GM19372 (cell line): ENCODE results near the gene MFSD6L.
"Not testable (repeated sequence)": the region's sequence is repeated elsewhere in the genome, so short reads cannot be mapped to it uniquely, and the experiment has no call there.

Source experiments
- ATAC-seq: cut with Tn5 transposase; IDR thresholded peaks from one replicate; pipeline ENCODE4 v1.9.1; 2021; ENCODE audit warnings: mild to moderate bottlenecking, low read depth, moderate library complexity; ENCODE audit not compliant: unreplicated experiment

Gene MFSD6L

DNA sequence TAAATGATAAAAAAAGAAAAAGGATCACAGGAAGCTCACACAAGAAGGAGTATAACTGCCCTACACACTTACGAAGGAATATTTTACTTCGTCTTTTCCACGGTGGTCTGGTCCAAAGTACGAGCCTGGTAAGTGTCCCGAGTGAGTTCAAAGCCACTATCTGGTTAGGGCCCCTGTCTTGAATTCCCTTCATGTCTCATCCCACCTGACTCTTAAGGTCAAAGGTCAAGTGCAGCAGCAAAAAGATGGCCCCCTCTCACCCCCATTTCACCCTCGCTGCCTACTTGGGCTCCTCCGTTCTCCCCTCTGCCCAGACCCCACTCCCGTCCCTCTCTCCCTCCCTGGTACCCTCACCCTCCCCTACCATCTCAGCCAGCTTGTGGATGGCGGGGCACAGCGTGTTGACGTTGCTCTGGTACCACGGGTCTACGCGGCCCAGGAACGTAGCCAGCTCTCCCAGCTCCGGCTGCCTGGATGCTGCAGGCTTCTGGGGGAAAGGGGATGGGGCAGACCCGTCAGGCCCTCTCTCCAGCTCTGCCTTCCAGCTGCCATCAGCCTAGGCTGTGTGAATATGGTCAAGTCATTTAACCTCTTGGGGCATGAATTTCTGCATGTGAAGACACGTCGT is 27.8 kb upstream of the MFSD6L start:
- ATAC-seq: no peak

DNA sequence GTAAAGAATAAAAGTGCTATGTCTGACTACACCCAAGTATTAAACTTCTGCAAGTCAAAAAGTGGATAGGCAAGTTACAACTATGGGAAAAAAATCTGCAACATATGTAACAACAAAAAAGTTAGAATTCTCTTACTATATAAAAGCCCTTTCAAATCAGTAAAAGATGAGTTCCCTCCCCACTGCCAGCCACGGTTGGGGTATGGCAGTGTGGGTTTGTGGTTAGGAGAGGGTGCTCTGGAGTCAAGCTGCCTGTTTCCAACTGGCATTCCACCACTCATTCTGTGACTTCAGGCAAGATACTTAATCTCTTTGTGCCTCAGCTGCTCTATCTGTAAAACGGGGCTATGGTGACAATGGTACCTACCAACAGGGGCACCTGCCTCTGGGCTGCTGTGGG is 26.6 kb upstream of the MFSD6L start:
- no peak for ATAC-seq

DNA sequence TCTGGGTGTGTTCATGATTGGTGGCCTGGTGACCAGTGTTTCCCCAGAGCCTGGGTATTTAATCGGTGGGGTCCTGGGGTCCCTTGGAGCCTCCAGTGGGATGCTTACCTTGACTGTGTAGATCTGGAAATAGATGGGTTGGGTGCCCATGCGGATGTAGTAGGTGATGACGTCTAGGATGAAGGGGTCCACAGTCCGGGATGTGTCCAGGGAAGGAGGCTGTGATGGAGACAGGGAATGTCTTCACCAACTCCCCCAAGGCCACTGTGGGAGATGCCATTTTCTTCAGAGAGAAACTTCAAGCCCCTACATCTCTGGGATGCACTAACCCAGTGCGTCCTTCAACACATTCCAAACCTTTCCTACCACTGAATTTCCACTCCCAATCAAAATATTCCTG is 24.1 kb upstream of the MFSD6L start:
- ATAC-seq: no peak

DNA sequence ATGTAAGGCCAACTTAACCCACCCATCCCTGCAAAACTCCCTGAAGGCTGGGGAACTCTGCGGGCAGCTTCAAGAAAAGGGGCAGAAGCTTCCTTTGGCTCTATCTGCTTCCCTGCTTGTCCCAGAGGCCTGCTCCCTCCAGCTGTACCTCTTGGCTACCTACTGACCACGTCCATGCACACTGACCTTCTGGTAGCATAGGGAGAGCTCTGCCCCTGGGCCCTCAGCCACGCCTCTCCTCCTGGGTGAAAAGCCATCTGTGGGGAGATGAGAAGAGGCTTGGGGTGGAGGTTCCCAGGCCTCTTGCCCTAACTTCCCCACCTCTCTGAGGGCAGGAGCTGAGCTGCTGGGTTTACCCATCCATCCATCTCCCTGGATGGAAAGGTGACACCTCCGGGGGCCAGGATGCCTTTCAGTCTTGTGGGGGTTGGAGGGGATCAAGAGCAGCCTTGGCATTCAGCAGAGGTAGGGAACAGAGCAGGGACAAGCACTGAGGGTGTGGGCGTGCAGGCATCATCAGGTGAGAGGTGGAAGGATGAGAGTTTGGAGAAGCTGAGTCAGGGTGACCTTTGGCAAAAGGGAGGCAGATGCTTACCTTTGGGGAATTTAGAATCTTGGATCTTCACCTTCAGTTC is 23.4 kb upstream of the MFSD6L start:
- ATAC-seq: no peak

DNA sequence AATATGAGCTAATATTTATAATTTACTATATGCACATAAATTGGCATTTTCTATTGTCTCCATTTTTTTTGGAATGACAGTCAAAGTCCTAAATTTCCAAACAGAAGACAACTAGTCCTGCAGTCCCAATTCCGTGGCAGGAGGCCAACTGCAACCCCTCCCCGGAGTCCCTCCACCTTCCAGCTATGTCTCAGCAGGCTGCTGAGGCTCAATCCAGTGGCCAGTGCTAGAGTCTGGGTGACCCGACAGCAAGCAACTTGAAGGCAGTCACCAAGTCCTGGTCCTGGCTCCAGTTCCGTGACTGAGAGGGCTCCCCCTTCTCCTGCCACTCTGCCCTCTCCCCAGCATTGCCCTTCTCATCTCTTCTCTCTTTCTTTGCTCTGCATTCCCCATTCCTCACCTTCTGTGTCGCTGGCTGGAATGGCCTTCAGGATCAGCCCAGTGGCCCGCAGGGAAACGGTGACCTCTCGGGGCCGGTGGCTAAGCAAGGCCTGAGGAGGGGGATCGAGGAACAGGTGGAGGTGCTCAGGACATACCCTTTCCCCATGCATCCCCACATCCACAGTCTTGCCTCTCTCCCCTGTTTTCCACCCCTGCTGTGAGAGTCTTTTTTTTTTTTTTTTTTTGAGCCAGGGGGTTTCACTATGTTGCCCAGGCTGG is 22.4 kb upstream of the MFSD6L start:
- ATAC-seq: no peak

DNA sequence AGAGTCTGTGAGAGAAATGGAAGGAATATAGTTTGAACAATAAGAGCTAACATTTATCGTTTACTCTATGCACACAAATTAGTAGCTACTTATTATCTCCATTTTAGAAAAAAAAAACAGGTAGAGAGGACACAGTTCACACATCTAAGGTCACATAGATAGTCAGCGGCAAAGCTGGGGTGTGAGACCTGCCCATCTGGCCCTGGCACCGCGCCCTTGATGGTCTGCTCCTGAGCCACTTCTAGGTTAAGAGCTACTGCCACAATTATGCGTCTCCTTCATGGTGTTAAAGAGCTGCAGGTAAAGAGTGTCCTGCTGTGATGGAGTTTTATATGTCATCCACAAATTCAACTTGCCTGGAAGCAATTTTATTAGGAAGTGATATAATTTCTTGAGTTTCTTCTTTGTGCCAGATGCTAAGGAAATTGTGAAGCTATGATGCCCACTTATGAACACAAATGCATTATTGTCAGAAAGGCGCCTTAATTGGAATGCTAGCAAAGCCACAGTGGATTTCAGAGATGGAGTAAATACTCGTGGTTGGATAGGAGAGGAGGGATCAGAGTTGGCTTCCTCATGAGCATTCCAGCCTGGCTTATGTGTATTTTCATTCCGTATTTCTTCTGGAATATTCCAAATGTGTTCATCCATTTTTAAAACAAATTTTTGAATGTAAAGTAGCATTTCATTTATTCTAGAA is 21.3 kb upstream of the MFSD6L start:
- no peak for ATAC-seq

DNA sequence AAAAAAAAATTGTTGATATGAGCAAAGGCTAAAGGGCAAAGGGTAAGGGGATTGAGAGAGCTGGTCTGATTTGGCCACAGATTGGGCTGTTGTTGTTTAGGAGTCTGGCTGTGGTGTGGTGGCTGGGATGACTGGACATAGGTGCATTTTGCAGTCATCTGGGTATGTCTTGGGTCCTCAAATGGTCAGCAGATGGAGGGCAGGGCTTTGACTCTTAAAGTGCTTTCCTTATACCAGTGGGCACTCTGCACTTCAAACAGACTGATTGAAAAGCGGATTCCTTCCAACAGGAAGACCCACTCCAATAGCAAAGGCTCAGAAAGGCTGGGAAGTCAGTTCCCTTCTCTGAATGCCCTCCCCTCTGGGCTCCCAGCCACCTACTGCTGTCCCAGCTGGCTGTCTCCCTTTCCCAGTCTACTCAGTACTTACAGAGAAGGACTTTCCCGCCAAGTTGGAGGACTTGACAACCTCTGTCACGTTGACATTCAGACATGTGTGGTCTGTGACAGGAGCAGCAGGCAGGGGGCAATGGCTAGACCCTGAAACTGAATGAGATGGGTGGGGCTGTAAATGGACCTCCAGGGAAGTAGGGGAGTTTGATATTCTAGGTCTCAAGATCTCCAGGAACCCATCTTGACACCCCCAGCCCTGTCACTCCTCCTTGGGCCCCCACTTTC is 19.6 kb upstream of the MFSD6L start:
- ATAC-seq: no peak

DNA sequence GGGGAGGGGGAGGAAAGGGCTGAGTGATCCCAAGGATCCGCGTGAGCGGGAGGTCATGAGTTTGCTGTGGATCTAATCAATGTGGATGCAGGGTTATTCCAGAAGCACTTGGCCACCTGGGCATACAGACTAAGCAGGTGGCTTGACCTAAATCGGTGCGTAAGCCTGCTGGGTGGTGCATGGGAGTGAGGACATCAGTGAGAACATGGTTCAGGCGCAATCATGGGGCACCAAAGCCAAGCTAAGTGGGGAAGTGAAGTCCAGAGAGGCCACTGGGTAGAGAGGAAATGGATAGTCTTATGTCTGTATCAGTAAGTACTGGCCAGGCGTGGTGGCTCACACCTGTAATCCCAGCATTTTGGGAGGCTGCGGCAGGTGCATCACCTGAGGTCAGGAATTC is 18.9 kb upstream of the MFSD6L start:
- no peak for ATAC-seq

DNA sequence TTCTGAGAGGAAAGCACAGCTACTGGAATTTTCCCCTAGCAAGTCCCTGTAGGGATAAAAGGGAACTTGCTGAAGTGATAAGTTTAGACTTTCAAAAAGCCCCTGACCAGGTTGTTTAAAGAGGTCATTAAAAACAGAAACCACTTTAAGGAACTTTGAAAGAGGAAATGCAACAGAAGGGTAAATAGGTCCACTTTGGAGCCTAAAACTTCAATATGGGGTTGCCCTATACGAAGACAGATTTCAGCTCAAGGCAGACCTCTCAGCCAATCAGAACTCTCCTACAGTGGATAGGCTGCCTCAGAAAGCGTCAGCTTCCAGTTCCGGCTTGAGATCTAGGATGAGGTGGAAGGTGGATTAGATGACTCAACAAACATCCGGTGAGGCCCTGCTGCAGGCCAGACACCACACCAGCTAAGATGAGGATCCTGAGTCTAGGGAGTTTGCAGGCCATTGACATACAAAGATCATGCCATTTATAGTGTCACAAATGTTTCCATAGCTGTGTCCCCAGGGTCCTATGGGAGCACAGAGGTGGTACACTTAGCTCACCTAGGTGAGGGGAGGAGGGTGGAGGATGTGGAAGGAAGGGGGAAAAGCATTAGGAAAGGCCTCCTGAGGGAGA is 7.9 kb upstream of the MFSD6L start:
- peak; percentile 94 for ATAC-seq

DNA sequence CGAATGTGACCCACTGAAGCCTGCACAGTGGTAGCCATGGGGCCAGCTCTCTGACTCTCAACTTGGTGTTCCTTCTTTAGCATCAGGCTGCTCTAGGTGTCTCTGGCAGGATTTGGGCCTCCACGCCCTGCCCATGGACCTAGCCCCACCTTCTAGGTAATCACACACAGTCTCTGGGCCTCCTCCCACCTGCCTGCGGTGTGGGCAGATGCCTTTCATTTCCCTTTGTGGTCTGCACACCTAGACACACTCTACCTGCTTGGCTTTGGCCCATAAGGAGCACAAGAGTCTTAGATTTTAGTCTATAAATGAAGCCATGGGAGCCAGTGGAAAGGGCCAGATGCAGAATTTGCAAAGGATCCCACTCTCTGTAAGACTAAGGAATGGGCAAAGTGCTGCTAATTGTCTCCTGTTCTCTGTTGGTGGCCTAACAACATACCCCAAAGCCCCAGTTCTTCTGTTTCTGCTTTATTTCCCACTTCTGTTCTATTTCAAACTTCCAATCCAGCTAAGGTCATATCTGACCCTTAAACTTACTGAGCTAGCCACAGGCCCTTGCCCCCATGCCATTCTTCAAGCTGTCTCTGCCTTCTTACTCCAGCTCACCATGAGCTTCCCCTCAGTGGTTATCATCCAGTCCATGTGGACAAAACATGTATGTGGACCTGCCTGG is 7.2 kb upstream of the MFSD6L start:
- ATAC-seq: peak; percentile 17

DNA sequence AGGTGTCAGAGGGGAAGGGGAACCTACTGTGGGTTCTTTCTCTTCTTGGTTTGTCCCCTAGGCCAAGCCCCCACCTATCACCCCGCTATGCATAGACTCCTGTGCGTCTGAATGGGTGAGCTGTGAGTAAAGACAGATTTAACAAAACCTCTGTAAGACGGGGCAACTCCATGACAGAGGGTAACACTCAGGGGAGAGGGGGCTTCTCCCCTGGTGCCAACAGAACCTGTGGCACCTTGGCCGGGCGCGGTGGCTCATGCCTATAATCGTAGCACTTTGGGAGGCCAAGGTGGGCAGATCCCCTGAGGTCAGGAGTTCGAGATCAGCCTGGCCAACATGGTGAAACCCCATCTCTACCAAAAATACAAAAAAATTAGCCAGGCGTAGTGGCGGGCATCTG is 6.2 kb upstream of the MFSD6L start:
- not testable (repeated sequence) for ATAC-seq

DNA sequence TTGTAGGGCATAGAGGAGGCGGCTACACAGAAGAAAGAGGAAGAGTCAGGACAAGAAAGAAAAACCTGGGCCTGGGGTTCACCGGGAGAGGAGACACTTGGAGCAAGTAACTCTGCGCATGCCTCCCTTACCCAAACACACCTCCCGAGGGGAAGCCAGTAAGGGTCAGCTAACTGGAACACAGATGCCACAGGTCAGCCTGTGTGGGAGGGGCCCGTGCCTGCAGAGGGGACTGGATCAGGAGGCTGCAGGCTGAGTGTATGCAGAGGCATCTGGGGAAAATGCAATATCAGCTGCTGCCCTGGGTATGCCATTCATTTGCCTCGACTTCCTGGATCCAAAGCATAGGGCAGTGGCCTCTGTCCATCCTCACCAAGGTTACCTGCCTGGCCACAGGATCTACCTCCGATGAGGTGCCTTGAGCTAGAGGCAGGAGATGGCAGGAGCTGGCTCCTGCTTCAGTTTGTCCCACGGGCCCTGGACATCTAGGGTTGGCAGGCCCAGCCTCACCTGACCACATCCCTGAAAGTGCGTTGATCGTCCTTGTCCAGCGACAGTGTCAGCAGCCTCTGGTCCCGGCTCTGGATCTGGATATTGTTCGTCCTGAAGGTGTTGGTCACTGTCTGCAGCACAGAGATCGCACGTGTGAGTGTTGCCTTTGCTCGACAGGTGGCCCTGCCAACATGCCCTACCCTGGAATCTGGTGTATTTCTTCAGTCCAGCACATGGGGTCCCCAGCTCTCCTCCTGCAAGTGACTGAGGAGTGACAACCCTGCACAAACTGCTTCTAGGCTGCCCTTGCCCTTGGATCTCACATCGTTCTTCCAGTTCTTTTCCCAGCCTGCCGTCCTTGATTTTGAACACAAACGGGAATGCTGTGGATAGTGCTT is 4.6 kb upstream of the MFSD6L start:
- no peak for ATAC-seq

DNA sequence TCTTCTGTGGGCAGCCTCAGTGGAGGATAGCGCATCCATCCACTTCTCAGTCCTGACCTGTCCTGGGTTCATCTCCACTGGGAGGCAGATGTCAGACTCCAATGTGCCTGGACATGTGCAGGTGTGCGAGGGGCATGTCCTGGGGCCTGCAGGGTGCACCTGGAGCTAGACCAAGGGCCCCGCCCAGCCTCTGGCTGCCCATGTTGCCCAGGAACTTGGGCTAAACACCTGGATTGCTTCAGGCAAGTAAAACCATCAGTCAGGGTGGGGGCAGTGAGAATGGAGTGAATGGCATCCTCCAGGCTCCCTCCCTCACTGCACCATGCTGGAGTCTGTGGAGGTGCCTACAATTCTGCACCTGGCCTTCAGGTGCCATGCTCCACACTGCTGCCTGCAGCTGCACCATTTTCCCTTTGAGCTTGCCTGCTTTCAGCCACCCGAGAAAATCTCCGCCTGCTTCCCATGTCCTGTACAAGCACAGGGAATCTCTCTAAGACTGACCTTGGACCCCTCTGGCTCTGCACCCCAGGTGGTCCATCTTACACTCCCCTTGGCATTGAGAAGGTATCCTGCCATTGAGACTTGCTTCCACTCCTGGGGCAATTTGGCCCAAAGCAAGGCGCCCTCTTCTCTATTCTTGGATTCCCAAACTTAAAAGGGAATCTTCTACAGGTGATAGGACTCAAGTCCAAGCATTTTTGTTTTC is 2.1 kb upstream of the MFSD6L start:
- no peak for ATAC-seq

DNA sequence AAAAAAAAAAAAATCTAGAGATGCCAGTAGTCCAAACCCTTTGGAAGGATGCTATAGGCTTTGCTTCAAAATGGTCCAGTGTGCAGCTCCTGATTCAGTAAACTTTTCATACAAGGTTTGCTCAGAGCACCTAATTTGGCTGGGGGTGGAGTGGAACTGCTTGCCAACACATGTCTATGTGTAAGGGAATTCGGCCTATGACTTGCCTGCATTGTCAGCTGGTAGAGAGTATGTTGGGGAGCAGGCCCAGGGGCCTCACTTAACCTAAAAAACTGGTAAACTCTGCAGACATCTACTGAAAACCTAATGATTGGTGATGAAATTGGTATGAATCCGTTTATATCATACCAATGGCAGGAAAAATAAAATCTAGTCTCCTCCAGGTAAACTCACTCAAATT is 1.5 kb upstream of the MFSD6L start:
- ATAC-seq: no peak

DNA sequence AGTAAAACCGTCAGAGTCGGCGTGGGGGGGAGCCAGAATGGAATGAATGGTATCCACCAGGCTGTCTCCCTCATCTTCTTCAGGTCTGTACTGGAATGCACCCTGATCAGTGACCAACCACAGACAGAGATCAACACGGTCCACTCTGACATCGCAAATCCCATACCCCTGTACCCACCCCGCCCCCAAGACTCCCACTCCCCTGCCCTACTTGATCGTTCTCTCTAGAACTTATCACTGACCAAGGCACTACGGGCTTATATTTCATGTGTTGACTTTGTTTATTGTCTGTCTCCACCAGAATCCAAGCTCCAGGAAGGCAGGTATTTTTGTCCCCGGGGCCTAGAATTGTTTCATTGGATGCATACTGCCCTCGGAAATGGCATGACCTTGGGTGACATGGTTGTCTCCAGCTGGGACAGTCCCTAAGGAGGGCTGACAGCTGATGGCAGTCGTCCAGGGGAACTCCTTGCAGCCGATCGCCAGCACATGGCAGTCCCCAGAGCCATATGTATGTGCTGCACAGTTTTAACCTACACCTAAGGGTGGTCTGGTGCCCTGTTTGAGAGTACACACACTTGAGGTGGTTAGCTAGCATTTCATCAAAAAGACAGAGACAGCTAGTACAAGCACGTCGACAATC is 526 bp upstream of the MFSD6L start:
- no peak for ATAC-seq

DNA sequence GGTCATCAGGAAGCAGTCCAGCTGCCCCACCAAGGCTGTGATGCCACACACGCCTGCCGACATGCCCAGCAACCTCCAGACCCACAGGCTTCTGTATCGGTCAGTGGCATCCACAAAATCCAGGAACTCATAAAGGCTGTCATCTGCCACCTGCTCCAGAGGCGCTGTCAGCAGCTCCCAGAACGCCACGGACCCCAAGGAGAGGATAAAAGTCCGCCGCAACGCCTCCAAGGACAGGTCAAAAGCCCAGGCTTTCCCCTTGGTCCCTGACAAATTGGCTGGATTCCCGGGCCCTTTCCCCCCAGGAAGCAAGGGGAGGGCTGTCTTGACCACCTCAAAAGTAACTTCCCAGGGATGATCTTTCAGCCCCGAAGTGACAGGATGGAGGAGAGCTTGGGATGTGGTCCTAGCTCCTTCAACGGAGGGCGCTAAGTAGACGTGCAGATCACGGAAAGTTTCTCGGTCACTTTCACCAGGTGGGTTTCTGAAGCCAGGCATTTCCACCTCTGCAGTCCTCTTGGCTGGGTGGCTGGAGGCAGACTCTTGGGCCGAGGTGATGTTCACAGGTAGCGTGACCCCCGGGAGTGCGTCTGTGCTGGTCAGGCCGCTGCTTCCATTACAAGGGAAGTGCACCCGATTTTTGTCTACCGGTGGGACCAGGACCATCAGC is 854 bp downstream of the MFSD6L start:
- no peak for ATAC-seq

DNA sequence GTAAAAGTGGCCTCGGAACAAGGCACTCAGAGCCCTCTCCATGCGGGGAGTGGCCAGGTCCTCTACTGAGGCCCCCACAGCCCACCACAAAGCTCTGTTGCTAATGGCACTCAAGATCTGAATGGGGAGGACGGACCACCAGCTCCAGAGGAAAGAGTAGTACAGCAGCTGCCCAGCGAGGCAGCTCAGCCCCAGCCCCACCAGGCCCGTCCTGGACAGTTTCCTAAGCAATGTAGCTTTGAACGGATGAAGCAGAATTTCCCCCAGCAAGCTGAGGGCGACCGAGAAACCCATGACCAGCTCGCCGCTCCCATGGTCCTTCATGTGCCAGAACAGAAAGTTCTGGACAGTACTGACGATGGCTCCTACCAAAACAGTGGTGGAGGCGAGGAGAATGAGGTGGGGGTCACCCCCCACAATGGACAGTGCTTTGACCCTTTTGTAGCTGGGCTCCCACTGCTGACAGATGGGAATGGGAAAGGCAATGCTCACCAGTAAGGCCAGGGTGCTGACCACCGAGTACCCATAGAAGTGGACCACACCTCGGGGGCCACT is 1.5 kb downstream of the MFSD6L start:
- no peak for ATAC-seq
